ENCODE data around the gene CACFD1. TPM values are rescaled to one million over a fixed set of nuclear protein-coding genes. Genes with fewer than 3 reads are reported as not detected.

Gene CACFD1
- total and polyA plus RNA-seq, 2 donors (not counting 3 experiments of a cell fraction or from before 2014, with no cell fraction given) = 9.7 to 11.5 TPM

DNA sequence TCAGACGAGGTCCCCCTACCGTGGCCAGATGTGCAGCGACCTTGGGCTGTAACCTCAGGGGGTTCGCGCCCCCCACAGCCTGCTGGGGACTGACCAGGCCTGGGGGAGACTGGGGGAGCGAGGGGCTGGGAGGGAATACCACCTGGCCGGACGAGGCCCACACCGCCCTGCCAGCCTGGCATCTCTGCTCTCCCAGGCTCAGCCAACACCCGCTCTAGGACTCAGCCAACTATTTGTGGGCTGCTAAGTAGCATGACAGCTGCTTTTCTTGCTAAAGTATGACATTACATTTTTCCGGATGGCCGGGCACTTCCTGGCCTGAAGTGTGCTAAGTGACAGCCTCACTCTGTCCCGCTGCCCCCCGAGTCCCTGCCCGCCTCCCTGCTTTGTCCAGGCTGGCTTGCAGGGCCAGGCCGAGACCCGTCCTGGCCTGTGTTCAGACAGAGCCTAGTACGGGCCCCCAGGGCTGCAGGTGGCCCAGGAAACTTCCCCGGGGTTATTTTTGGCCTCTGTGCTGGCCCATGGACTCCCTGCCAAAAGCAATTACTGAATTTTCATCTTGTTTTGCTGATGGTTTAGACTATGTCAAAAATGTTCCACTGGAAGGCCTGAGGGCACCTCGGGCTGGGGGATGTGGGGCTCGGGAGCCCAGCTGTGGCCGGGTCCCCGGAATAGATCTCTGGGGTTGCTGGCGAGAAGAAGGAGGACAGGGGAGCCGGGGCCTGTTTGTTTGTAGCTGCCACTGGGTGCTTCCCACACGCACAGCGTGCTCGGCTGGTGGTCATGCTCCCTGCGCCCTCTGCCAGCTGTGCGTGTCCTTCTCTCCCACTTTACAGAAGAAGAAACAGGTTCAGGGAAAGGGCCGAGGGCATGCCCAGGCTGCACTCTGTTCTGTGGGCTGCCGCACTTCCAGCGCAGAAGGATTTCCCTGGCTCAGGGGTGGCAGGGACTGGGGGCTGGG is 32.6 kb downstream of the CACFD1 start:
- Histone ChIP-seq H3K9me1 (replicated peaks; ENCODE audit: control insufficient read depth, extremely low read depth, insufficient read depth, low read length) (no peaks in the 10 kb centered on the region), H3K9me3 (replicated peaks; ENCODE audit: control insufficient read depth, insufficient read depth, low read length) (no peaks in the 10 kb centered on the region), H3K36me3 (ENCODE audit: control insufficient read depth in 2 of 2, extremely low read depth in 1 of 2, insufficient read depth in 2 of 2, low read length in 2 of 2) (no peaks in the 10 kb centered on the region), H3K4me2 (ENCODE audit: insufficient read depth, low read length) (no peak overlapping the region), H3K4me3 (replicated peaks in 1 of 3; ENCODE audit: insufficient read depth in 1 of 3, low read depth in 1 of 3, low read length in 3 of 3) (no peak overlapping the region), H3K4me1 (ENCODE audit: control insufficient read depth, extremely low read depth, insufficient read depth, low read length) (no peaks in the 10 kb centered on the region), H3K27me3 (ENCODE audit: control insufficient read depth in 2 of 2, insufficient read depth in 2 of 2, low read length in 2 of 2) (no peaks in the 10 kb centered on the region), H2AFZ (ENCODE audit: low read depth, low read length) (no peak overlapping the region), H3K9ac (replicated peaks; ENCODE audit: extremely low read depth, insufficient read depth, low read length) (no peak overlapping the region), H4K20me1 (replicated peaks; ENCODE audit: control insufficient read depth, extremely low read depth, insufficient read depth, low read length) (no peaks in the 10 kb centered on the region), H3K27ac (ENCODE audit: insufficient read depth, low read depth, low read length) (no peak overlapping the region), H3K79me2 (ENCODE audit: control insufficient read depth, insufficient read depth, low read length) (no peaks in the 10 kb centered on the region)
- ChIA-PET CTCF (no interaction called here), POLR2A (no interaction called here)
- dilution Hi-C loops (cut with MboI; ENCODE audit: extremely low pct_ligation_motif_present, low sequenced_read_pairs) (no loop called here), intact Hi-C loops (cut with micrococcal nuclease) (no loop called here)
- no peak for FAIRE-seq
- no TSS peak for BruUV-seq (replicated peaks)
- no peak for DNase-seq (ENCODE audit: low read depth, low spot score)
- TF ChIP-seq FOS (IDR thresholded peaks at IDR 0.05; ENCODE audit: borderline replicate concordance, insufficient read depth, low read length) (no peak), MYC (IDR thresholded peaks at IDR 0.05; ENCODE audit: low read depth, low read length) (no peak), POLR2AphosphoS5 (IDR thresholded peaks at IDR 0.05; ENCODE audit: insufficient read depth, low read depth, low read length) (no peak), GATA2 (IDR thresholded peaks at IDR 0.05; ENCODE audit: insufficient read depth, insufficient read length, low read depth, low read length) (no peak), JUN (IDR thresholded peaks at IDR 0.05; ENCODE audit: borderline replicate concordance, insufficient read depth, insufficient read length, low read depth) (no peak), POLR2A (IDR thresholded peaks at IDR 0.05; ENCODE audit: low read depth, low read length) (no peak), EZH2 (IDR thresholded peaks at IDR 0.05; ENCODE audit: borderline replicate concordance, low read depth, low read length, severe bottlenecking) (no peak)
- TF ChIP-seq, protein P1, sequence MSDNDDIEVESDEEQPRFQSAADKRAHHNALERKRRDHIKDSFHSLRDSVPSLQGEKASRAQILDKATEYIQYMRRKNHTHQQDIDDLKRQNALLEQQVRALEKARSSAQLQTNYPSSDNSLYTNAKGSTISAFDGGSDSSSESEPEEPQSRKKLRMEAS (IDR thresholded peaks at IDR 0.05; ENCODE audit: insufficient read depth, insufficient read length) = no peak
- TF ChIP-seq, protein P2, sequence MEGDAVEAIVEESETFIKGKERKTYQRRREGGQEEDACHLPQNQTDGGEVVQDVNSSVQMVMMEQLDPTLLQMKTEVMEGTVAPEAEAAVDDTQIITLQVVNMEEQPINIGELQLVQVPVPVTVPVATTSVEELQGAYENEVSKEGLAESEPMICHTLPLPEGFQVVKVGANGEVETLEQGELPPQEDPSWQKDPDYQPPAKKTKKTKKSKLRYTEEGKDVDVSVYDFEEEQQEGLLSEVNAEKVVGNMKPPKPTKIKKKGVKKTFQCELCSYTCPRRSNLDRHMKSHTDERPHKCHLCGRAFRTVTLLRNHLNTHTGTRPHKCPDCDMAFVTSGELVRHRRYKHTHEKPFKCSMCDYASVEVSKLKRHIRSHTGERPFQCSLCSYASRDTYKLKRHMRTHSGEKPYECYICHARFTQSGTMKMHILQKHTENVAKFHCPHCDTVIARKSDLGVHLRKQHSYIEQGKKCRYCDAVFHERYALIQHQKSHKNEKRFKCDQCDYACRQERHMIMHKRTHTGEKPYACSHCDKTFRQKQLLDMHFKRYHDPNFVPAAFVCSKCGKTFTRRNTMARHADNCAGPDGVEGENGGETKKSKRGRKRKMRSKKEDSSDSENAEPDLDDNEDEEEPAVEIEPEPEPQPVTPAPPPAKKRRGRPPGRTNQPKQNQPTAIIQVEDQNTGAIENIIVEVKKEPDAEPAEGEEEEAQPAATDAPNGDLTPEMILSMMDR (IDR thresholded peaks at IDR 0.05; ENCODE audit: extremely low read depth in 1 of 2, insufficient read depth in 1 of 2, low read depth in 1 of 2, low read length in 2 of 2) = no peak

All from endothelial cell of umbilical vein (primary cell).